HepG2 (cell line): Measurements from ENCODE around the gene CREBBP. TPM values are rescaled to one million over a fixed set of nuclear protein-coding genes. Genes with fewer than 3 reads are reported as not detected.

Source experiments
- CREB1 ChIP-seq, 2 experiments: fragments of 450-650 bp in 1 of 2; IDR thresholded peaks; 2 replicates each; pipeline ENCODE4 v1.6.1; 2016 to 2017; ENCODE audit warnings: control low read depth in 1 of 2, mild to moderate bottlenecking in 1 of 2, missing compliant biosample characterization in 1 of 2, missing genetic modification characterization in 1 of 2
- MAZ ChIP-seq, 2 experiments: sonication (generic) in 1 of 2; formaldehyde crosslinking in 1 of 2; IDR thresholded peaks; 2 replicates each; pipeline versions ENCODE4 v1.5.0 to v1.6.1; 2012 to 2020; ENCODE audit warnings: low read depth in 2 of 2, mild to moderate bottlenecking in 2 of 2, borderline replicate concordance in 1 of 2, improper control_type of control experiment in 1 of 2, low read length in 1 of 2, missing genetic modification reagents in 1 of 2, moderate library complexity in 1 of 2
- NFIB ChIP-seq: sonication (generic); formaldehyde crosslinking; IDR thresholded peaks from 2 replicates; pipeline ENCODE4 v1.9.0; 2021; ENCODE audit warnings: missing genetic modification reagents, mild to moderate bottlenecking, borderline replicate concordance
- NFKBIZ ChIP-seq: IDR thresholded peaks from 2 replicates; pipeline ENCODE4 v1.6.1; 2018; ENCODE audit warnings: missing genetic modification reagents, missing compliant biosample characterization
- NR2C2 ChIP-seq: sonication (generic); formaldehyde crosslinking; IDR thresholded peaks from 2 replicates; pipeline ENCODE4 v1.4.0; 2020; ENCODE audit warnings: missing genetic modification reagents, mild to moderate bottlenecking, moderate library complexity, borderline replicate concordance
- ZNF274 ChIP-seq: sonication (generic); formaldehyde crosslinking; IDR thresholded peaks from 2 replicates; pipeline ENCODE4 v1.5.1; 2020; ENCODE audit warnings: mild to moderate bottlenecking, missing genetic modification reagents
- ZNF317 ChIP-seq: sonication (generic); formaldehyde crosslinking; IDR thresholded peaks from 2 replicates; pipeline ENCODE4 v1.5.0; 2020; ENCODE audit warnings: mild to moderate bottlenecking, missing genetic modification reagents
- ZNF432 ChIP-seq: sonication (generic); formaldehyde crosslinking; IDR thresholded peaks from 2 replicates; pipeline ENCODE4 v1.5.0; 2020; ENCODE audit warnings: missing genetic modification reagents, mild to moderate bottlenecking, borderline replicate concordance
- ZNF674 ChIP-seq: sonication (generic); formaldehyde crosslinking; IDR thresholded peaks from 2 replicates; pipeline ENCODE4 v1.5.0; 2020; ENCODE audit warnings: low read depth, mild to moderate bottlenecking, missing genetic modification reagents
- ZNF776 ChIP-seq: sonication (generic); formaldehyde crosslinking; IDR thresholded peaks from 2 replicates; pipeline ENCODE4 v1.4.0; 2020; ENCODE audit warnings: mild to moderate bottlenecking, missing genetic modification reagents
- polyA plus RNA-seq, 8 experiments: library from polyadenylated mRNA; depleted of rRNA in 3 of 8; stranded (reverse) in 7 of 8; unstranded in 1 of 8; fragments of >200 nt; fragmentation: Illumina TruSeq in 4 of 8; extraction: Trizol in 4 of 8; gene quantifications; 2 replicates each; pipeline versions ENCODE4 v1.2.1 to v1.2.3, GENCODE V29; 2011 to 2016; ENCODE audit warnings: low read depth in 4 of 8, missing spikeins in 1 of 8, mixed read lengths in 1 of 8; ENCODE audit not compliant: insufficient read depth in 1 of 8
- total RNA-seq, 5 experiments: library from RNA; depleted of rRNA; stranded (reverse); fragments of >200 nt; fragmentation: Illumina TruSeq; extraction: Trizol; gene quantifications; 2 replicates each; pipeline ENCODE4 v1.2.3, GENCODE V29; 2016; ENCODE audit warnings: low read depth in 1 of 5
- TF ChIP-seq, protein P1 (sequence below): sonication (generic); formaldehyde crosslinking; IDR thresholded peaks from 2 replicates; pipeline ENCODE4 v1.8.1; 2022; ENCODE audit warnings: mild to moderate bottlenecking, missing genetic modification reagents
- TF ChIP-seq, protein P2 (sequence below): sonication (generic); formaldehyde crosslinking; IDR thresholded peaks from 2 replicates; pipeline ENCODE4 v1.4.0; 2020; ENCODE audit warnings: missing genetic modification reagents, borderline replicate concordance
- TF ChIP-seq, protein P3 (sequence below): conservative IDR thresholded peaks from 2 replicates; pipeline ENCODE4 v1.6.1; 2018; ENCODE audit warnings: missing genetic modification reagents
- TF ChIP-seq, protein P4 (sequence below), 2 experiments: sonication (generic) in 1 of 2; formaldehyde crosslinking in 1 of 2; IDR thresholded peaks; 2 replicates each; pipeline versions ENCODE4 v1.6.1 to v1.9.0; 2014 to 2022; ENCODE audit warnings: antibody characterized with exemption in 1 of 2, borderline replicate concordance in 1 of 2, inconsistent platforms in 1 of 2, low read depth in 1 of 2, missing genetic modification reagents in 1 of 2

Gene CREBBP
- total and polyA plus RNA-seq, 2 of the 13 experiments (the other 11 are each of a cell fraction or from before 2014, with no cell fraction given) = 5.3 to 10.4 TPM

DNA sequence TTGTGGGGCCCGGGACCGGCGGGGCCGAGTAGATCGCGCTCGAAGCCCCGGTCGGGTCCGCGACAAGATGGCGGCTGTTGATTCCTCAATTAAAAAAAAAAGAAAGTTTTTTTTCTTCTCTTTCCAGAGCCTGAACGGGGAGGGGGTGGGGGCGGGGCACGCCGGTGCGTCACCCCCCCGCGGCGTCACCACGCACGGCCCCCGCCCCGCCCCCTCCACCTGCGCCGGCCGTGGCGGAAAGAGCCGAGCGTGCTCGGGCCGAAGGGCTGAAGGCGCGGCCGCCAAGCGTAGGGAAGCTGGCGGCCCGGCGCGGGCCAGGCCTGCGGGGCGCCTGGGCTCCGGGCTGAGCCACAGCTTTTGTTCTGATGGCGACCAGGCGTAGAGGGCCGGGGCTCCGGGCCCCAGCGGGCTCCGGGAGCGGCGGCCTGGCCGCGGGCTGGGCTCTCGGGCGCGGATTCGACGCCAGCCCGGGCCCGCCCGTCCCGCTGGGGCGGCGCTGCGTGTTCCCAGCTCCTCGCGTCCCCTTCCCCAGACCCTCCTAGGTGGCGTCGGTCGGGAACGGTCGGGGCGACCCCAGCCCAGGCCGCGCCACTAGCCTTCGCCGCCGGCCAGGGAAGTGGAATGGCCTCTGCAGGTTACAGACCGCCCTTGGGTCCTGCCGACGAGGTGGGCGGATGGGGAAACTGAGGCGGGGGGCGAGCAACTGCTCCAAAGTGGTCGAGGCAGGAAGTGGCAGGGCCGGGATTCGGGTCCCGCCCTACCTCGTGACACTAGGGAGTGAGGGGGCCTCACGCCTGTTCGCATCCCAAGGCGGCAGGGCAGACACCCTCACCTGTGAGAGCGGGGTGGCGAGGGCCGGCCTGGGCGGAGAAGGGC is at the start of gene CREBBP (continued):
- TF ChIP-seq NFIB (CRISPR knock-in tag) = 0 out of 2 replicates have a peak, but pooled peaks have one; percentile 39
- TF ChIP-seq, protein P1, sequence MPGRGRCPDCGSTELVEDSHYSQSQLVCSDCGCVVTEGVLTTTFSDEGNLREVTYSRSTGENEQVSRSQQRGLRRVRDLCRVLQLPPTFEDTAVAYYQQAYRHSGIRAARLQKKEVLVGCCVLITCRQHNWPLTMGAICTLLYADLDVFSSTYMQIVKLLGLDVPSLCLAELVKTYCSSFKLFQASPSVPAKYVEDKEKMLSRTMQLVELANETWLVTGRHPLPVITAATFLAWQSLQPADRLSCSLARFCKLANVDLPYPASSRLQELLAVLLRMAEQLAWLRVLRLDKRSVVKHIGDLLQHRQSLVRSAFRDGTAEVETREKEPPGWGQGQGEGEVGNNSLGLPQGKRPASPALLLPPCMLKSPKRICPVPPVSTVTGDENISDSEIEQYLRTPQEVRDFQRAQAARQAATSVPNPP = 0 out of 2 replicates have a peak, but pooled peaks have one; percentile 32
- no peak for TF ChIP-seq ZNF432
- TF ChIP-seq ZNF776 (CRISPR knock-in tag) = 0 out of 2 replicates have a peak, but pooled peaks have one; percentile 43
- TF ChIP-seq, protein P2, sequence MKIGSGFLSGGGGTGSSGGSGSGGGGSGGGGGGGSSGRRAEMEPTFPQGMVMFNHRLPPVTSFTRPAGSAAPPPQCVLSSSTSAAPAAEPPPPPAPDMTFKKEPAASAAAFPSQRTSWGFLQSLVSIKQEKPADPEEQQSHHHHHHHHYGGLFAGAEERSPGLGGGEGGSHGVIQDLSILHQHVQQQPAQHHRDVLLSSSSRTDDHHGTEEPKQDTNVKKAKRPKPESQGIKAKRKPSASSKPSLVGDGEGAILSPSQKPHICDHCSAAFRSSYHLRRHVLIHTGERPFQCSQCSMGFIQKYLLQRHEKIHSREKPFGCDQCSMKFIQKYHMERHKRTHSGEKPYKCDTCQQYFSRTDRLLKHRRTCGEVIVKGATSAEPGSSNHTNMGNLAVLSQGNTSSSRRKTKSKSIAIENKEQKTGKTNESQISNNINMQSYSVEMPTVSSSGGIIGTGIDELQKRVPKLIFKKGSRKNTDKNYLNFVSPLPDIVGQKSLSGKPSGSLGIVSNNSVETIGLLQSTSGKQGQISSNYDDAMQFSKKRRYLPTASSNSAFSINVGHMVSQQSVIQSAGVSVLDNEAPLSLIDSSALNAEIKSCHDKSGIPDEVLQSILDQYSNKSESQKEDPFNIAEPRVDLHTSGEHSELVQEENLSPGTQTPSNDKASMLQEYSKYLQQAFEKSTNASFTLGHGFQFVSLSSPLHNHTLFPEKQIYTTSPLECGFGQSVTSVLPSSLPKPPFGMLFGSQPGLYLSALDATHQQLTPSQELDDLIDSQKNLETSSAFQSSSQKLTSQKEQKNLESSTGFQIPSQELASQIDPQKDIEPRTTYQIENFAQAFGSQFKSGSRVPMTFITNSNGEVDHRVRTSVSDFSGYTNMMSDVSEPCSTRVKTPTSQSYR = peak; percentile 61
- peak; percentile 70 for TF ChIP-seq MAZ (IDR thresholded peaks at IDR 0.05; ENCODE audit: borderline replicate concordance, low read depth, low read length)
- peak; percentile 80 for TF ChIP-seq MAZ (CRISPR knock-in tag; IDR thresholded peaks at IDR 0.05; ENCODE audit: low read depth)
- TF ChIP-seq, protein P3, sequence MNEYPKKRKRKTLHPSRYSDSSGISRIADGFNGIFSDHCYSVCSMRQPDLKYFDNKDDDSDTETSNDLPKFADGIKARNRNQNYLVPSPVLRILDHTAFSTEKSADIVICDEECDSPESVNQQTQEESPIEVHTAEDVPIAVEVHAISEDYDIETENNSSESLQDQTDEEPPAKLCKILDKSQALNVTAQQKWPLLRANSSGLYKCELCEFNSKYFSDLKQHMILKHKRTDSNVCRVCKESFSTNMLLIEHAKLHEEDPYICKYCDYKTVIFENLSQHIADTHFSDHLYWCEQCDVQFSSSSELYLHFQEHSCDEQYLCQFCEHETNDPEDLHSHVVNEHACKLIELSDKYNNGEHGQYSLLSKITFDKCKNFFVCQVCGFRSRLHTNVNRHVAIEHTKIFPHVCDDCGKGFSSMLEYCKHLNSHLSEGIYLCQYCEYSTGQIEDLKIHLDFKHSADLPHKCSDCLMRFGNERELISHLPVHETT (CRISPR knock-in tag) = no peak
- 0 out of 2 replicates have a peak, but pooled peaks have one; percentile 60 for TF ChIP-seq ZNF674
- 0 out of 2 replicates have a peak, but pooled peaks have one; percentile 36 for TF ChIP-seq ZNF317 (CRISPR knock-in tag)
- TF ChIP-seq NR2C2 (CRISPR knock-in tag) = no peak
- no peak for TF ChIP-seq NFKBIZ (CRISPR knock-in tag)
- TF ChIP-seq, protein P4, sequence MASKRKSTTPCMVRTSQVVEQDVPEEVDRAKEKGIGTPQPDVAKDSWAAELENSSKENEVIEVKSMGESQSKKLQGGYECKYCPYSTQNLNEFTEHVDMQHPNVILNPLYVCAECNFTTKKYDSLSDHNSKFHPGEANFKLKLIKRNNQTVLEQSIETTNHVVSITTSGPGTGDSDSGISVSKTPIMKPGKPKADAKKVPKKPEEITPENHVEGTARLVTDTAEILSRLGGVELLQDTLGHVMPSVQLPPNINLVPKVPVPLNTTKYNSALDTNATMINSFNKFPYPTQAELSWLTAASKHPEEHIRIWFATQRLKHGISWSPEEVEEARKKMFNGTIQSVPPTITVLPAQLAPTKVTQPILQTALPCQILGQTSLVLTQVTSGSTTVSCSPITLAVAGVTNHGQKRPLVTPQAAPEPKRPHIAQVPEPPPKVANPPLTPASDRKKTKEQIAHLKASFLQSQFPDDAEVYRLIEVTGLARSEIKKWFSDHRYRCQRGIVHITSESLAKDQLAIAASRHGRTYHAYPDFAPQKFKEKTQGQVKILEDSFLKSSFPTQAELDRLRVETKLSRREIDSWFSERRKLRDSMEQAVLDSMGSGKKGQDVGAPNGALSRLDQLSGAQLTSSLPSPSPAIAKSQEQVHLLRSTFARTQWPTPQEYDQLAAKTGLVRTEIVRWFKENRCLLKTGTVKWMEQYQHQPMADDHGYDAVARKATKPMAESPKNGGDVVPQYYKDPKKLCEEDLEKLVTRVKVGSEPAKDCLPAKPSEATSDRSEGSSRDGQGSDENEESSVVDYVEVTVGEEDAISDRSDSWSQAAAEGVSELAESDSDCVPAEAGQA (IDR thresholded peaks at IDR 0.05; ENCODE audit: low read depth) = no peak
- TF ChIP-seq, protein P4 (CRISPR knock-in tag; IDR thresholded peaks at IDR 0.05; ENCODE audit: borderline replicate concordance) = peak; percentile 61; the same call in 1 of the 2 replicates
- TF ChIP-seq CREB1 (IDR thresholded peaks at IDR 0.05) = peak; percentile 48; the same call in 1 of the 2 replicates
- TF ChIP-seq CREB1 (CRISPR knock-in tag; IDR thresholded peaks at IDR 0.05) = no peak
- TF ChIP-seq ZNF274 (CRISPR knock-in tag) = peak; percentile 57; the same call in 1 of the 2 replicates
